ENCODE data around the gene ZMIZ1.

Gene ZMIZ1

GRCh38 chr10:79124066-79124465 is 55.3 kb downstream of the ZMIZ1 start:
- DNase-seq = no peak

DNA sequence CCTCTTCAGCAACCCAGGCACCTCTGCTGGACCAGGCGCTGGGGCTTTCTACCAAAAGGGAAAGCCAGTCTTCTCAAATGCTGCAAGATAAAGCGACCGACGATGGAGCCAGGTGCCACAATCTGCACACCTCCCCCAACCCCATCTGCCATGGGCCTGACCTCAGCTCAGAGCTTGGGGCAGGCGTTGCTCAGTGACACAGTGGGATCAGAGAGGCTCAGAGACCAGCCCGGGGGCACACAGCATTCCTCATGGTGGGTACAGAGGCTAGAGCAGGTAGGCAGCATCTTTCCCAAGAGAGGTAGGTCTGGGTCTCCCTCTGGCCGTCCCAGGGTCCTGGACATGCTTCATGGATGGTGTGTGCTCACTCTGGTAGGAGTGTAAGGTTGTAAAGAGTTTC is 56.3 kb downstream of the ZMIZ1 start:
- DNase-seq = no peak

- DNase-seq = no peak
Observed at GRCh38 chr10:79126351-79127080, 57.8 kb downstream of the ZMIZ1 start.

- no peak for DNase-seq
Observed at GRCh38 chr10:79127151-79127961, 58.6 kb downstream of the ZMIZ1 start.

DNA sequence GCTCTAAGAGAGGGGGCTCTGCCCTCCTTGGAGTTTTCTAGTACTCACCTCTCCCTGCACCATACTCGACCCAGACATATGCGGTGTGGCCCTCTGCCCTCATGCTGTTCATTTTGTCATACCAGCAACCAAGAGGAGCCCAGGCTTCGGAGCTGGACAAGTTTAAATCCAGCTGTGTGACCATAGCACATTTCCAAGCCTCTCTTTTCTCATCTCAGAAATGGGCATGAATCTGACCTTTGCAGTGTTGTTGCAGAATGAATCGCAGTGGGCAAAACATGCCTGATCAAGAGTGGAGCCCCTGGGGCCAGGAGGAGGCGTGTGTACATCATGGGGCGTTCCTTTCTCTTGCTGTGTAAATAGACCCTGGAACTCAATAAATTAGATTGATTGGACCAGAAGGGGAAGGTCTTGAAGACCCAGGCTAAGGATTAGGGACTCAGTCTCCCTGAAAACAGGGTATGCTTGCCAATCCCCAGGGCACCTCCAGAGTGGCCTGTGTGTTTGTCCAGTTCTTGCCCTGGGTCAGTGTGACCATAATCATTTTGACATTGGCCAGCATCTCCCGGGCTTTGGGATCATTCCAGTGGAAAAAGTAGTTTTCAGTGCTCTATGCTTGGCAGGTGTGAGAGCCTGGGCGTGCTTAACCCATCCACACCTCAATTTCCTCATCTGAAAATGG is 59.6 kb downstream of the ZMIZ1 start:
- DNase-seq = no peak

GRCh38 chr10:79128923-79129305 is 60.1 kb downstream of the ZMIZ1 start:
- DNase-seq = no peak

GRCh38 chr10:79129361-79129997 is 60.7 kb downstream of the ZMIZ1 start:
- DNase-seq = peak; percentile 56

- DNase-seq = no peak
Observed at GRCh38 chr10:79130255-79130654, 61.5 kb downstream of the ZMIZ1 start.

GRCh38 chr10:79130846-79131245 is 62.1 kb downstream of the ZMIZ1 start:
- DNase-seq = no peak

DNA sequence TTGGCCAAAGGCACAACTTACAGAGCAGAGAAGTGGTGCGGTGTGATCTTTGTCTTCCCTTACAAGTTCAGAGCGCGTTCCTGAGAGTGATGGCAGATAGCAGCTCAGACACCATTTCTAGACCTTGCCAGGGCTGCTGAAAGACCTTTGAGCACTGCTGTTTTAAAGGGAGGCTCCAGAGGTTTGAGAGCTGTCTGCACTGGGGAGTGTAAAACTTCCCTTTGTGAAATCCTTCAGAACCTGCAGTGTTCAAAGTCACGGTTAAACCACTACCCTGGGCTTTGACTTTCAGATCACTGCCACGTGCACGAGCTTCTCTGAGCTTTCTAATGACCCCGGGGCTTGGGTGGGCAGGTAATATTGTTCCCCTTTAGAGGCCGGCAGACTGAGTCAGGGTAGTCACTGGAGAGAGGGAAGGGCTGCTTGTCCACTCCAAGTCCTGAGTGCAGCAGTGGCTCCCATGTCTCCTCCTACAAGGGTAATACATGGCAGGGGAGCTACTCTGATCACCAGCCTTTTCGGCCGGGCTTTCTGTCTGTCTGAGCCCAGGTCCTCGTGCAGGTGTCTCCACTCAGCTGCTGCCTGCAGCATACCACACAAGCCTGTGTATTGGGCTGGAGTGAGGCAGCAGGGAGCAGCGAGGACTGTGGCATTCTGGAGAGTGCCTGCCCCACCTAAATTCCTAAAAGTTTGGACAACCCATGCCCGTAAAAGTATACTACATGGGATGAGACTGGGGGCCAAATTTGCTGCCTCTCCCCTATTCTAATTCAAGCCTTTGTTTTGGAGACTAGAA is 63.3 kb downstream of the ZMIZ1 start:
- no peak for DNase-seq

- DNase-seq = no peak
Observed at GRCh38 chr10:79132681-79133381, 64.1 kb downstream of the ZMIZ1 start.

DNA sequence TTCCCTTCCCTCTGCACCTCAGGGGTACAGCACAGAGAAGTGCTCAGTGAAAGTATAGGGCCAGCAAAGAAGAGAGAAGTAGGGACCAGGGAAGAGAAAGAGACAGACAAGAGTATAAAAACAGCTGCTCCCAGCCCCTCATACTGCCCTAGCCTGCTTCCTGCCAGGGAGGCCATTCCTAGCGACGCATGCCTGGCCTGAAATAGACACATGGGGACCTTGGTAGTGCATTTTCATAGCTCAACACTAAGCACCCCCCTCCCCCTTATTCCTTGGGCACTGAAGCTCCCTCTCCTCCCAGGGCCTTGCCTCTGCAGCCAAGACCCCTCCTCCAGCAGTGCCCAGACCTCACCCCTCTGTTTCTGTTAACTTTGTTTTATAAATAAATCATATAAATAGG is 64.7 kb downstream of the ZMIZ1 start:
- DNase-seq = peak; percentile 54

DNA sequence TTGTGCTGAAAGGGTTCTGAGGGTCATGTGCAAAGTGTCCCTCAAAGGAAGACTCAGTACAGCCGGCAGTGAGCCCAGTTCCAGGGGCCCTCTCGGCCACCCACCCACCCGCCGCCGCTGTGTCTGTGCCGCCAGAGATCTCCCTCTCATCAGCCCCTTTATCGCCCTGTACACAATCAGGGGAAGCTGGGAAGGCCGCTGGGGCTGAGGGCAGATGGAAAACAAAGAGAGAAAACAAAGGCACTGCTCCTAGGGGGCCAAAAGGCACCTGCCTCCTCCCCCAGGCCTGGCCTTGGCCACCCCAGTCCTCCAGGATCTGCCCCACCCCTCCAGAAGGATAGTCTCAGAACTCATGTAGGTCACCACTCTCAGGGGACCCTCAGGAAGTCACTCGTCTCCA is 67.0 kb downstream of the ZMIZ1 start:
- no peak for DNase-seq

DNA sequence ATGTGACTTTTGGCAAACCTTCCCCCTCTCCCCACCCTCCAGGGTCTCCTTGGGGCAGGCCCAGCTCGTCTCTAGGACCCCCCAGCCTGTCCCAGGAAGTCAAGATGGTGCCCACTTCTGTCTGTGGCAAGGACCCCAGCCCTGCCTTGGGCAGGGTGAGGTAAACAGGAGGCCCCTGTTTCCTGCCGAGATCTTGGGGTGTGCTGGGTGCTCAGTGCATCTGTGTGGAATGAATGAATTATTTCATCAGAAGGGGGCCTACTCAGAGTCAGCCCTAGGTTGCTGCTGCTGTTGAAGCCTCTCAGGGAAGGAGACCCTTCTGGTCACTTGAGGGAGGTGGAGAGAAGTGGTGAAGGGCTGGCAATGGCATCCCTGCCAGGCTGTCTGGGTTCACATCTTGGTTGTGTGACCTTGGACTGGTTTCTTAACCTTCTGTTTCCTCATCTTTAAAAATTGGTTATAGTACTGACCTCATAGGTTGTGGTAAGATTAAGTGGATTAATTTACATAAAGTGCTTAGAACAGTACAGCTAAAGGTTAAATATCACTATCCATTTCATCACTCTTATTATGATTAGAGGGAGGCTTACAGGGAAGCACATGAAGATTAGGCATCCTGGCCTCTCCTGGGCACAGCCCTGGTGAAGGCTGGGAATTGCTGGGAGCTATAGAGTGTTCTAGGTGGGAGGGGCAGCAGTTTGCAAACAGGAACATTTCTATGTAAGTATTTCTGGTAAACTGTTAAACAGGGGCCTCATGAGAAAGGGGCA is 67.7 kb downstream of the ZMIZ1 start:
- no peak for DNase-seq

GRCh38 chr10:79137300-79137756 is 68.6 kb downstream of the ZMIZ1 start:
- no peak for DNase-seq

DNA sequence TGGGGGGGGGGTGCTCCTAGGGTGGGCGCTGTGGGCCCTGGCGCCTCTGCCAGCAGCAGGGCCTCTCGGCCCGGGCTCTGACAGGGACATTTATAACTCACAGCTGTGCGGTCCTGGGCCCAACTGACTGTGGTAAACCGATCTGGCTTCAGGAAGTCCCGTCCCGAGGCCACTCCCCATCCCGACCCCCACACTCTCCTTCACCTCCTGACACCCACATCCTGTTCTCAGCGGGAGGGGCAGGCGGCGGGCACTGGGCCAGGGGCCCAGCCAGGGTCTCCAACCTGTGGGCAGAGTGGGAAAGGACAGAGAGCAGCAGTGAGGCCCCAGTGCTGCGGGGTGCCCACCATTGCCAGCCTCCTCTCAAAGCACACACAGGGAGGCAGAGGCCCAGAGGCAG is 69.1 kb downstream of the ZMIZ1 start:
- peak; percentile 85 for DNase-seq

GRCh38 chr10:79138449-79139123 is 69.8 kb downstream of the ZMIZ1 start:
- no peak for DNase-seq

DNA sequence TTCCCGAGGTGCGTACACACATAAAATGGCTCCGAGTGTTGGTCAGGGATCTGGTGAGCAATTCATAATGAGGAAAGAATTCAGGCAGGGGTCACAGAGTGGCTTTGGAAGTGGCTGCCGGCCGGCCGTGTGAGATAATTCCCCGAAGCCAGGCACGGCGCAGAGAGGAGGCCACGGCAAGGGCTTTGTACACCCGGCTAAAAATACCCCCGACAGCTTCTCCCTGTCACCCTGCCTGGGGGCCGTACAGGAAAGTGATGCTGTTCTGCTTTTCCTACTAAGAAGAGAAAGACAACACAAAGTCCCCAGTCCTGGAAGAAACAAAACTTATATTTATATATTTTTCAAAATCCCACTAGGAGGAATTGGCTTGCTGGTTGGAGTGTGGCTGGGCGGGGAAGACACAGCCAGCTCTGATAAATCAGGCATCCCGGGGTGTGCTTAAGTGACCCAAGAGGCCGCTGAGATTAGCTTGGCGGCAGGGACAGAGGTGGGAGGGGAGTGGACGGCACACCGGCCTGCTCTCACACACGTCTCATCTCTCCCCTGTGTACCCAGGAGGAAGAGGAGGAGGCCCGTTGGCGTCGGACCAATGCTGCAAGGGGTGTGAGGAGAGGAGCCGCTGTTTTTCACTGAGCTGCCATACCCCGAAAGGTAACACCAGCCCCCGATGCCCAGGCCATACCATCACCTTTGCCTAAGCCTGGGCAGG is 70.5 kb downstream of the ZMIZ1 start:
- DNase-seq = peak; percentile 84

- DNase-seq = no peak
Observed at GRCh38 chr10:79140085-79140793, 71.5 kb downstream of the ZMIZ1 start.
